Fibroblast of lung (primary cell): ENCODE results near the gene MLLT10.

Source experiments
- CTCF ChIP-seq, 2 donors: IDR thresholded peaks in 1 of 2; conservative IDR thresholded peaks in 1 of 2; 1 replicate in 1 of 2; 2 replicates in 1 of 2; pipeline ENCODE4 v1.5.1; 2011 to 2012; ENCODE audit warnings: low read length in 2 of 2, control low read depth in 1 of 2, inconsistent platforms in 1 of 2, low read depth in 1 of 2, mild to moderate bottlenecking in 1 of 2
- EZH2 ChIP-seq: IDR thresholded peaks from 2 replicates; pipeline ENCODE4 v1.5.1; 2012; ENCODE audit warnings: low read length, control low read depth, mild to moderate bottlenecking; ENCODE audit errors: missing control alignments

- TF ChIP-seq CTCF (conservative IDR thresholded peaks at IDR 0.05 in 1 of 2, IDR thresholded peaks at IDR 0.05 in 1 of 2; ENCODE audit: low read depth in 1 of 2, low read length in 2 of 2): no peak
- no peak for TF ChIP-seq EZH2
These were observed 155.8 kb downstream of the MLLT10 start for GRCh38 chr10:21689881-21690280.
